Kidney capillary endothelial cell (primary cell): ENCODE results near the gene BATF3.
"Not testable (repeated sequence)": the region's sequence is repeated elsewhere in the genome, so short reads cannot be mapped to it uniquely, and the experiment has no call there.

Experiments
- DNase-seq: peaks from one replicate; pipeline ENCODE4 v3.0.0-alpha.2; 2018; ENCODE audit warnings: low spot score

BATF3 gene, protein sequence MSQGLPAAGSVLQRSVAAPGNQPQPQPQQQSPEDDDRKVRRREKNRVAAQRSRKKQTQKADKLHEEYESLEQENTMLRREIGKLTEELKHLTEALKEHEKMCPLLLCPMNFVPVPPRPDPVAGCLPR

DNA sequence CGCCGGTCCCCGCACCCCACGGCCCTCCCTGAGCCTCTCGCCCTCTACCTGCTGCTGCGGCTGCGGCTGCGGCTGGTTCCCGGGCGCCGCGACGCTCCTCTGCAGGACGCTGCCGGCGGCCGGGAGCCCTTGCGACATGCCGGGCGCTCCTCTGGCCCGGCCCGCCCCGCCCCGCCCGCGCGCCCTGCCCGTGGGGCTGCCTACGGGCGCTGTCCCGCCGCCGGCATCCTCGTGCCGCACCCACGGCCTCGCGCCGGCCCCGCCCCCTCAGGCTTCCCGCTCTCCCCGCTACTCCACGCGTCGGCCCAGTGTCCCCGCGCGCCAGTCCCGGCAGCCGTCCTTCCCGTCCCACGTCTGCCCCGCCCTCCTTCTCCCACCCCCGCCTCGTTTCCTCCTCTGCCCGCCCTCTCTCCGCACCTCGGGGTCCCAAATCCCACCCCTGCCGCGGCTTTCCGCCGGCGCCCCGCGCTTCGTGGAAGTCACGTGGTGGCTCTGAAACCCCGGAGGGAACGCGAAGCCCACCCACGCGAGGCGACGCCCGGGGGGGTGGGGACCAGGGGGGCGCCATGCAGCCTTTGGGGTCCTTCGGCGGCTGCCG, at the start of gene BATF3:
Gene BATF3, minus strand, starts transcription at position 216 of the 598 bp plus-strand sequence. Its CDS starts 78 bp downstream, at position 138.
- DNase-seq = no peak

DNA sequence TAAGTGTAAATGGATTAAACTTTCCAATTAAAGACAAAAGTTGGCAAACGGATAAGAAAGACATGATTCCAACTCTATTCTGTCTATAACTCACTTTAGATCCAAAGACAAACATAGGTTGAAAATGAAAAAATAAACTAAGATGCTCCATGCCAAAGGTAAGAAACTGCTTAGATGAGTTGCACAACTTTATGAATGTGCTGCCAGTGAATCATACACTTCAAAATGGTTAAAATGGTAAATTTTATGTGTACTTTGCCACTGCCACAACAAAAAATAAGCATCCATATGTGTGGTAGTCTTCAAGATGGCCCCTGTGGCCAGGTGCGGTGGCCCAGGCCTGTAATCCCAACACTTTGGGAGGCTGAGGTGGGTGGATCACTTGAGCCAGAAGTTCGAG, 46.9 kb upstream of the BATF3 start:
- DNase-seq = no peak

DNA sequence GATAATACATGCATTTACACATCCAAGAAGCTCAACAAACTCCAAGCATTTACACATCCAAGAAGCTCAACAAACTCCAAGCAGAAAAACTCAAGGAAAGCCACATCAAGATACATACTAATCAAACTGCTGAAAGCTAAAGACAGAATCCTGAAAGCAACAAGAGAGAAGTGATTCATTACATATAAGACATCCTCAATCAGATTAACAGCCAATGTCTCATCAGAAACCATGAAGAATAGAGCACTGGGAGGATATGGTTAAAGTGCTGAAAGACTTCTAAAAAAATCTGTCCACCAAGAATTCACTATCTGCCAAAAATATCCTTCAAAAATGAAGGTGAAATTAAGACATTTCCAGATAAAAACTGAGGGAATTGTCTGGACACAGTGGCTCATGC, 45.7 kb upstream of the BATF3 start:
- no peak for DNase-seq

DNA sequence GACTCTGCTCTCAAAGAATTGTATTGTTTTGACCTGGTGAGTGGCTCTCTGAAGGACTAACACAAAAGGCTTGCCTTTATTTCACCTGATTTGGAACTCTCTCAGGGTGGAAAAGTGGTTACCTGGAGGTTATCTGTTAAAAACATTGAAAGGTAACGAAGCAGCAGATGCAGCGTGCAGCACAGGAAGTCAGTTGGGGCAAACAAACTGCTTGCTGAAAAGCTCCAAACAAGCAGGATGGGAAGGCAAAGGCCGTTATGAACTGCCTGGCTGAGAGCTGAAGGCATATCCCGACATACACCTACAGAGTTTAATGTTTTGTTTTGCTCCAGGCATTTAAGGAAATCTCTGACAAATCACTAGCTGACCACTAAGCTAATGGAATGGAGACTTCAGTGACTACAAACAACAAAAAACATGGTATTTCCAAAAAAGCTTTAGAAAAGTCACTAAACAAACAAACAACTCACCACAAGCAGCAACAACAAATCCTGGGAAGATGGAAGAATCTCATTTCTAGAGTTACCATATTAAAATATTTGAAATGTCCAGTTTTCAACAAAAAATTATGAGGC, 44.3 kb upstream of the BATF3 start:
- no peak for DNase-seq

DNA sequence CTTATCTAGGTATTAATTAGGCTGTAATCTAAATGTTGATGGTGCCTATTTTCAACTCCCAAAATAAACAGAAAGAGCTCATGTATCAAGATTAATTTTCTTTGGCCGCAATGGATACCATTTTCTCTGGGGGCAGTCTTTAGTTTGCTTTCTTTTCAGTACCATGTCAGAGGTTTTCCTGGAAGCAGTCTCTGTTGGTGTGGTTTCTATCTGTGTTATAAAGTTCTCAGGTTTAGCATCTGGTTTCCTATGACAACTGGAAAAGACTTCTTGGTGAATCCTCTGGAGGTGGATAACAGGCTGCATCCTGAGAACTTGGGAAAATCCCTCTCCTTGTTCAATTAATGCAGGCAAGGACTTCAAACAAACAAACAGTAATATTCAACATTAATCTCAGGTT, 38.7 kb upstream of the BATF3 start:
- no peak for DNase-seq

DNA sequence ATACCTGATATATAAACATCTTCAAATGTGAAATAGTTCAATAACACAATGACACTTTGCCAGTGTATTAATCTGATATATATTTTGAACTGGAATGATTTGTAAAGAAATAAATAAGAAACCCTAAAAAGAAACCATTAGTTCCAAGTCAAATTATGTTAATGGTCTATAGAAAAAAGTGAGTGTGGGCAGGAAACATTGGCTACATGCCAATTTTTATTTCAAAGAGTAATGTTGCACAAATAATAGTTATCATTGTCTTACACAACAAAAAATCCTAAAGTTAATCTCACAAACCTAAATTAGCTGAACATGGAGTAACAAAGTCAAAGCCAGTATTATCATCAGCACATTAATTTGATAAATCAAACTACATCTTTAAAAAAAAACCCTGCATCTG, 37.9 kb upstream of the BATF3 start:
- DNase-seq = no peak

DNA sequence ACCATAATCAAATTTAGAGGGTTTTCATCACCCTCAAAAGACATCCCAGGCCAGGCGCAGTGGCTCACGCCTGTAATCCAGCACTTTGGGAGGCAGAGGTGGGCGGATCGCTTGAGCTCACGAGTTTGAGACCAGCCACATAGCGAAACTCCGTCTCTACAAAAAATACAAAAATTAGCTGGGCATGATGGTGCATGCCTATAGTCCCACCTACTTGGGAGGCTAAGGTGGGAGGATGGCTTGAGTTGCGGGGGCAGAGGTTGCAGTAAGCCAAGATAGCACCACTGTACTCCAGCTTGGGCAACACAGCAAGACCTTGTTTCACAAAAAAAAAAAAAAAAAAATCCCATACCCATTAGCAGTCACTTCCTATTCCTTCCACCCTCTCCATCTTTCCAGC, 33.5 kb upstream of the BATF3 start:
- no peak for DNase-seq

DNA sequence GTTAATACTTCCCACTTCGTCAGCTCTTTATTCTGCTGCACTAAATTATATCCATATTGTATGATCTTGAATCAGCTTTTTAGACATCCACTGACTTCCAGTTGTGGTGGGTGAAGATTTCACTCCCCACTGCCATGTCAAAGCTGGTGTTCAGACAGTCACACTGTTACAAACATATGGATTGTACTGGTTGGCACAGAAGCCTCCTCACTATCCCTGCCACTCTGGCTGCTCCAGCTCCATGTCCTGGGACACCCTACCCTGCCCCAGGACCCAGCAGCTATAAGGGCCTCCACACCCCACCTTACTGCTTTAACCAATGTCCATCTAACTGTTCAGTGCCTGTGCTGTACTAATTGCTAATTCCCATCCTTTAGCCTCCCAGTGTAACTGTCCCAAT, 32.0 kb upstream of the BATF3 start:
- no peak for DNase-seq

DNA sequence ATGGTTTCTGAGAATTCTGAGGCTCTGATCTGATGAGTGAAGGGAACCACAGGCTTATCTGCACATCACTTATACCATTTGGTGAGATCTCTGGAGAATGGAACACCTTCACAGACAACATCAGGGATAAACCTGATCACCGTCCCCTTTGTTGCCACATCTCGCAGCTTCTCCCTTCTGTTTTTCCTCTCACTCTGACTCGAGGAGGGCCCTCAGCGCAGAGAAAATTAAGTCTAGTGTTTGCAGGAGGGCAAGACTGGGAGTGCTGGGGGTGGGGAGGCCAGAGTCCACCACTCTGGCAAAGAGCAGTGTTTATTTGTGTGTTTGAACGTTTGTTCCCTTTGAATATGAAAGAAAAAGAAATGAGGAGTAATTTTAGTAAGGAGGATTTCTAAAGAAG, 29.0 kb upstream of the BATF3 start:
- DNase-seq = no peak

DNA sequence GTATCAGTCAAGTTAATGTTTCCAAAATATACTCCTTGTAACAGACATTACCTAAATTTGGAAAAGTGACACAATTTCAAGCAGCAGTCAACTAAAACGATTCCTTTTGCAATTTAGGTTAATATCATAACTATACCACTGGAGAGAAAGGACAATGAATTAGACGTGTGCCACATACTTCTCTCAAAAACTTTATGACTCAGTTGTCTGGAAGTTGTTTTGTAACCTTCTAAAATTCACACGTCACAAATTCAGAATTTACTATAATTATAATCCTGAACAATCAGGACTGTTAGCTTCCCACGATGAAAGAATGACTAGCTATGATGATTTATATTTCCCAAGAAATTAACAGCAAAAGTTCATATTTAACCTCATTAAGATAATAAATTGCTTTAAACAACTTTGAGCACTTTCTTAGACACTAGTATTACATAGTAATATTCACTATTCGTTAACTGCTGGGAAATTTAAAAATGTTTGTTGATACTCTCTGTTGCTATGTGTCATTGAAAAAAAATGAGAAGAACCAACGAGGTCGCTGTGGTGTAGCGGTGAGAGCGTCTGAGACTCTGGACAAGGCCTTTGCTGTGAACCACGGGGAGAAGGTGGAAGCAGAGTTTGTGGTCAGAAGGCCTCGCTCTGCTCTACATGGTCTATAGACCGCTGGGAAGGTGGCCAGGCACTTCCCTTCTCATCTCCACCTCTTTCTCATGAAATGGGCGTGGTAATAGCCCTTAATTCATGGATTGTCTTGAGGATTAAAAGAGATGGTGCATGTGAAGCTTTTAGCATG, 27.9 kb upstream of the BATF3 start:
- no peak for DNase-seq

DNA sequence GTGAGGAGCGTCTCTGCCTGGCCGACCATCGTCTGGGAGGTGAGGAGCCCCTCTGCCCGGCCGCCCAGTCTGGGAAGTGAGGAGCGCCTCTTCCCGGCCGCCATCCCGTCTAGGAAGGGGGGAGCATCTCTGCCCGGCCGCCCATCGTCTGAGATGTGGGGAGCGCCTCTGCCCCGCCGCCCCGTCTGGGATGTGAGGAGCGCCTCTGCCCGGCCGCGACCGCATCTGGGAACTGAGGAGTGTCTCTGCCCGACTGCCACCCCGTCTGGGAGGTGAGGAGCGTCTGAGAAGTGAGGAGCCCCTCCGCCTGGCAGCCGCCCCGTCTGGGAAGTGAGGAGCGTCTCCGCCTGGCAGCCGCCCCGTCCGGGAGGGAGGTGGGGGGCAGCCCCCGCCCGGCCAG, 25.0 kb upstream of the BATF3 start:
- DNase-seq = not testable (repeated sequence)

DNA sequence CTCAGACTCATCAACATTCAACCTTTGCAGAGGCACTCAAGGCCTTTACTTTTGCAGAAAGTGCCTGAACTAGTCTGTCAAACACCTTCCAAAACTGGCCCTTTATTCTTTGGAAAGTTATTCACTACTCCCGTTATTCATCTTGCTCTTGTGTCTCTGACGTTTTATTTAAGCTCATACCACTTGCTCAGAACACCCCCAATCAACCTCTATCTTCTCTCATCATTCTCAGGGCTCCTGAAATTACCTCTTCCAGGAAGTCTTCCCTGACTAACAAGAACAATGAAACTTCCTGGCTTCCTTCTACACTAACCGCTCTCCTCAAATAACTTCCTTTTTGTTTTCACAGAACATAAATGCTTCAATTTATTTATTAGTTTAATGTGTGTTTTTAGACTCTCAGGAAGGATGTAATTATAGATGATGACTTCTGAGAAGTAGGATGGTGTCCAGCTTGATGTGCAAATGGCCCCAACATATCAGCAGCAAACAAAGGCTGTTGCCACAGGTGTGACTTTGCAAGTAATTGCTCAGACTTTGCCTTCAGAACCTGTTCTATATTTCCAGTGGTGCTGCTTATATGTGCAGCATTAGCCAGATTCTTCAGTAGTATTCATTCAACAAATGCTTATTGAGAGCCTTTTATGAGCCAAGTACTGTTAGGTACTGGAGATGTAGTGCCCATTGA, 22.8 kb upstream of the BATF3 start:
- no peak for DNase-seq

DNA sequence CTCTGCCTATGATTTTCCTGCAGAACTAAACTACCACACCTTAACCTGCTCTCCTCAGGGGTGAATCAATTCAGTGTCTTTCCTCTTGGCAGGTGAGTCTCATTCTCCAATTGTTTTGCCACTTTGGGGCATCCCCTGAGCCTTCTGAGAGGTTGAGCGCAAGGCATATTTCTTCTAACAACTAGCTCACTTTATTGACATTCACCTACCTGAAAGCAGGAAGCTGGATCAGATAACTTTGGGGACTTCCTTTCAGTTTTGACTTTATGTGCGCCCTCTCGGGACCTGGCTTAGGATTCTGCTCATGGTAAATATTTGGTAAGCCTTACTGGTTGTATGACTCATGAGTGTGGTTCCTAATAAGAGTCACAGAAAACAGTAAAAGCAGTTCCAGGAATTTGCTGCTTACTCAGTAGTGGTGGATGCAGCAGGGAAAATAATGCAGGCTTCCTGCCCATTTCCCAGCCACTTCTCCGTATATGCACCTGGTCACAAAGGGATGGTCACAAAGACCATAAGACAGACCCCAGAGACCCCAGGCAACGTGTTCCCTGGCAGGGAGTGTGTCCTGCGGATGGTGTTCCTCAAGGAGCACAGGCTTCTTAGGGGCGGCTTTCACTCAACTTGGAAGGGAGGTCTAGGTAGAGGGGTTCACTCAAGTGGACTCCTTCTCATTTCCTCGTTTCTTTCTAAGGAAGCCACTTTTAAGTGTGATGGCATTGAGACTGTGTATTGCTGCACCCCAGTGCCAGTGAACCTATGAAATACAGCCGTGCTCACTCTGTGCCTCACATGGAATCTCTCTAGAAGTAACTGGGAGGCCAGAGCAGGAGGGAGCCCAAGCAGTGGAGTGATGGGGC, 22.0 kb upstream of the BATF3 start:
- no peak for DNase-seq

DNA sequence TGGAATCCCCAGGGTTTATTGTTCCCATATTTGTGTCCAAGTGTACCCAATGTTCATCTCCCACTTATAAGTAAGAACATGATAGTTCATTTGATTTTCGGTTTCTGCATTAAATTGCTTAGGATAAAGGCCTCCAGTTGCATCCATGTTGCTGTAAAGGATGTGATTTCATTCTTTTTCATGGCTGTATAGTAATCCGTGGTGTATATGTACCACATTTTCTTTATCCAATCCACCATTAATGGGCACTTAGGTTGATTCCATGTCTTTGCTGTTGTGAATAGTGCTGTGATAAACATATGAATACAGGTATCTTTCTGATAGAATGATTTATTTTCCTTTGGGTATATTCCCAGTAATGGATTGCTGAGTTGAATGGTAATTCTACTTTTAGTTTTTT, 20.0 kb upstream of the BATF3 start:
- no peak for DNase-seq

DNA sequence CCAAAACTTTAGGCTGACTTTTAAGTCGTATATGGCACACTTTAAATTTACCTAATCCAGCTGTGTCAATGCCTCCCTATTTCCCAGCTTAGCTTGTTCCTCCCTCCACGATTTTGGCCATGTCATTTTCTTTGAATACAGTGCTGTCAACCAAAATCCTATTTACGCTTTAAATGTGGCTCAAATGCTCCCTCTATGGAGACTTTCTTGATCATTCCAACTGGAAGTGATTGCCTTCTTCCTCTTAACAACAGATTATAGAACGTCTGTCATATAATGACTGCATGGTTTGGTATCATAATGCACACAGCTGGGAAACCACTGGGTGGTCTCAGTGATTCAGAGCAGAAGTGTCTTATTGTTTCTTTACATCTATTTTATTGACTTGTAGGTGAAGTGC, 18.9 kb upstream of the BATF3 start:
- no peak for DNase-seq

DNA sequence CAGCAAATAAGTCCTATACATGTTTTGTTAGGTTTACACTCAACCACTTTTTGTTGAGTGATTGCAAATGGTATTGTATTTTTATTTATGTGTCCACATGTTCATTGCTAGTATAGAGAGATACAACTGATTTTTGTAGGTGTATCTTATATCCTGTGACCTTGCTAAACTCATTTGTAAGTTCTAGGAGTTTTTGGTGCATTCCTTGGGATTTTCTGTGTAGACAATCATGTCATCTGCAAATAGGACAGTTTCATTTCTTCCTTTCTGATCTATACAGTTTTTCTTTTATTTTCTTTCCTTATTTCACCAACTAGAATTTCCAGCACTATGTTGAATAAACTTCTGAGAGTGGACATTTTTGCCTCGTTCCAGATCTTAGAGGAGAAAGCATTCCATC, 16.5 kb upstream of the BATF3 start:
- DNase-seq = no peak

DNA sequence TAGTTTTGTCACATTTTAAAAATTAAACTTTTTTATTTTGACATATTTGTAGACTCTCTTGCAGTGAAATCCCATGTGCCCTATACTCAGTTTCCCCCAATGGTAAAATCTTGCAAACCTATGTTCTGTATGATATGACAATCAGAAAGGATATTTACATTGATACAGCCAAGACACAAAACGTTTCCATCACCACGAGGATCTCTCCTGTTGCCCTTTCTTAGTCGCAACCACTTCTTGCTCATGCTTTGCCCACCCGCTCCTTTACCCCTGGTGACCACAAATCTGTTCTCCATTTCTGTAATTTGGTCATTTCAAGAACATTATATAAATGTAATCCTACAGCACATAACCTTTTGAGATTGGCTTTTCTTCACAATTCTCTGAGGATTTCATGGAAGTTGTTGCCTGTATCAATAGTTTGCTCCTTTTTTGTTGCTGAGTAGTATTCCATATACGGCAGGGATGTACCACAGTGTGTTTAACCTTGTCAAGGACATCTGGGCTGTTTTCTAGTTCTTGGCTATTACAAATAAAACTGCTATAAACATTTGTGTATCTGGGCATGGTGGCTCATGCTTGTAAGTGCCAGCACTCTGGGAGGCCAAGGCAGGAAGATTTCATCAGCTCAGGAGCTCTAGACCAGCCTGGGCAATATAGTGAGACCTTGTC, 14.0 kb upstream of the BATF3 start:
- no peak for DNase-seq

DNA sequence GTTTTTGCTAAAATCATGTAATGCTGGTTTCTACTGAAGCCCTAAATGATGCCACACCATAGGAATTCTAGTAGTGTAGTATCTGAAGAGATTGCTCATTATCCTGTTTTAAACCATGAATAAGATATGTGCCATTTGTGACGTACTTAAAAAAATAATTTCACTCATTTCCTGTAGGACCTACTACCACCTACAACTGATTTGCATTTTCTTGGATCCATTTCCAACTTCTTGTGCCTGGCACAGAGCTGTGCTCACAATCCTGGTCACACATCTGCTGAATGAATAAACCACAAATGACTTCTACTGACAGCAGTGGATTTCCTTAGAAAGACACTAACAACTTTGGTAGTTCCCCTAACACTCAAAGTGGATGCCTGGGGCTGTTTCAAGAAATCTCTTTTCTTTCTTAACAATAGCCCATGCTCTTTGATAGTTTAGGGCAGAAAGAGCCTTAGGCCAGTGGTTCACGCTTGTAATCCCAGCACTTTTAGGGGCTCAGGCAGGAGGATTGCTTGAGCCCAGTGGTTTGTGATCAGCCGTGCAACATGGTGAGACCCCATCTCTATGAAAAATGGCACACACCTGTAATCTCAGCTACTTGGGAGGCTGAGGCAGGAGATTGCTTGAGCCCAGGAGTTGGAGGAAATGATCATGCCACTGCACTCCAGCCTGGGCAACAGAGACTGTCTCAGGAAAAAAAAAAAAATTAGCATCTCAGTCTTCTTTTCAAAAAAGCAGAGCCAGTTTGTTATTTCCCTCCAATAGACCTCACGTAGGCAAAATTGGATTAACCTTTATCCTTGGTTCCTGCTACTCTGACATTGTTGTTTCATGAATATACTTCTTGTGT, 13.0 kb upstream of the BATF3 start:
- no peak for DNase-seq

DNA sequence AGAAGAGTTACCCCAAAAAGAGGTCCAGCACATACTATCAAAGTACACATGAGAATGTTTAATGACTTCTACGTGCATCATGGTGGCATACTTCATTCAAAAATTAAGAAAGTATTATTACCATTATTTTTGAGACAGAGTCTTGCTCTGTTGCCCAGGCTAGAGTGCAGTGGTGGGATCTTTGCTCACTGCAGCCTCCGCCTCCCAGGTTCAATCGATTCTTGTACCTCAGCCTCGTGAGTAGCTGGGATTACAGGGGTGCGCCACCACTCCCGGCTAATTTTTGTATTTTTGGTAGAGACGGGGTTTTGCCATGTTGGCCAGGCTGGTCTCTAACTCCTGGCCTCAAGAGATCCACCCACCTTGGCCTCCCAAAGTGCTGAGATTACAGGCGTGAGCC, 12.3 kb upstream of the BATF3 start:
- not testable (repeated sequence) for DNase-seq

DNA sequence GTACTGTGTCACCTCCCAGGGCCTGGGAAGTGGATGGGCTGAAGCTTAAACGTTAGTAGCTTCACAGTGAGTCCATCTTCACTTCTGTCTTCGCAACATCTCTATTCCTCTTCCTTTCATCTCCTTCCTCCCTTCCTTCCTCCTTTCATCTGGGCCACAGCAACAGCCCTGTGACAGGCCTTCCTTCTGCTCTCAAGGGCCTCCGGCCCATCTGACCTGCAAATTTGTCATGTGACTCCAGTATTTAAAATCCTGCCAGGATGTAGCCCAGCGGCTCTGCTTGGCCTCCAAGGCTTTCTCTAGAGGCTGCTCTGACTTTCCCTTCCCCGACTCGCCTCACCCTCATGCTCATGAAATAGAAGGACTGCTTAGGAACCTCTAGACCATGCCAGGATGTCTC, 10.9 kb upstream of the BATF3 start:
- DNase-seq = no peak
